ENCODE results near the gene ATP6AP1.
A peak's percentile ranks its signal among the peaks of the same experiment; 100 is the strongest.

The ATP6AP1 gene

GRCh38 chrX:154471839-154472684, 43.6 kb downstream of the ATP6AP1 start:
- no peak for DNase-seq (ENCODE audit: low read depth)

GRCh38 chrX:154472685-154473632, 44.5 kb downstream of the ATP6AP1 start:
- DNase-seq (ENCODE audit: low read depth), result no peak

GRCh38 chrX:154473683-154474082, 45.2 kb downstream of the ATP6AP1 start:
- no peak for DNase-seq (ENCODE audit: low read depth)

GRCh38 chrX:154476821-154477220, 48.3 kb downstream of the ATP6AP1 start:
- DNase-seq (ENCODE audit: low read depth), result no peak

GRCh38 chrX:154477891-154478477, 49.5 kb downstream of the ATP6AP1 start:
- DNase-seq (ENCODE audit: low read depth), result no peak

- peak; percentile 62 for DNase-seq (ENCODE audit: low read depth)
These were observed 50.5 kb downstream of the ATP6AP1 start, which contains the start of gene LAGE3 for GRCh38 chrX:154478728-154479622. TSS of gene LAGE3 (minus strand) at chrX:154479281. CDS start at chrX:154478915, 366 bp downstream.

GRCh38 chrX:154481195-154481594, 52.7 kb downstream of the ATP6AP1 start:
- no peak for DNase-seq (ENCODE audit: low read depth)

- DNase-seq (ENCODE audit: low read depth), result no peak
These were observed 53.6 kb downstream of the ATP6AP1 start for GRCh38 chrX:154481911-154482601.

GRCh38 chrX:154482786-154483185, 54.3 kb downstream of the ATP6AP1 start:
- DNase-seq (ENCODE audit: low read depth), result no peak

GRCh38 chrX:154483325-154483724, 54.8 kb downstream of the ATP6AP1 start:
- DNase-seq (ENCODE audit: low read depth), result no peak

- no peak for DNase-seq (ENCODE audit: low read depth)
These were observed 56.0 kb downstream of the ATP6AP1 start for GRCh38 chrX:154484255-154485149.

GRCh38 chrX:154485150-154486051, 56.9 kb downstream of the ATP6AP1 start:
- no peak for DNase-seq (ENCODE audit: low read depth)

GRCh38 chrX:154486052-154486395, 57.5 kb downstream of the ATP6AP1 start:
- no peak for DNase-seq (ENCODE audit: low read depth)

All from stromal cell of bone marrow (primary cell).